NCI-H1930 (cell line): ENCODE measurements around the gene ATCAY.

Experiments used
- DNase-seq, 2 experiments: peaks; one replicate each; lab custom pipeline; 2025; lab: John Stamatoyannopoulos, UW

The ATCAY gene

DNA sequence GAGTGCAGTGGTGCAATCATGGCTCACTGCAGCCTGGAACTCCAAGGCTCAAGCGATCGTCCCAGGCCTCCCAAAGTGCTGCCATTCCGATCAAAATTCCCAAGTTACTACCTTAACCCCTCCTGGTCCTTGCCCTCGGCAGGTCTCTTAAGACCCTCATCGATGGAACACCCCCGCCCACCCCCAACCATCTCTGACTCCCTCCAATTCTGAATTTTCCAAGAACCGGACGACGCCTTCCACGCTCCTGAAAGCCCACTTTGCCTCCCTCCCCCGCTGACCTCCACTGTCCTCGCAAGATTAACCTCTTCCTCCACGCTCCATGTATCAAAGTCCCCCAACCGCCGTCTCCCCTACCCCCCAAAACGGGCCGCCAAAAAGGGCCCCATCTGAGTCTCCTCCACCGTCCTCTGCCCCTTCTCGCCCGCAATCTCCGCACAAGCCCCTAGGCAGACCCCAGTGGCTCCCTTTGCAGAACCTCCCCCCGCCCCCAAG, 89.9 kb downstream of the ATCAY start:
- DNase-seq: no peak

DNA sequence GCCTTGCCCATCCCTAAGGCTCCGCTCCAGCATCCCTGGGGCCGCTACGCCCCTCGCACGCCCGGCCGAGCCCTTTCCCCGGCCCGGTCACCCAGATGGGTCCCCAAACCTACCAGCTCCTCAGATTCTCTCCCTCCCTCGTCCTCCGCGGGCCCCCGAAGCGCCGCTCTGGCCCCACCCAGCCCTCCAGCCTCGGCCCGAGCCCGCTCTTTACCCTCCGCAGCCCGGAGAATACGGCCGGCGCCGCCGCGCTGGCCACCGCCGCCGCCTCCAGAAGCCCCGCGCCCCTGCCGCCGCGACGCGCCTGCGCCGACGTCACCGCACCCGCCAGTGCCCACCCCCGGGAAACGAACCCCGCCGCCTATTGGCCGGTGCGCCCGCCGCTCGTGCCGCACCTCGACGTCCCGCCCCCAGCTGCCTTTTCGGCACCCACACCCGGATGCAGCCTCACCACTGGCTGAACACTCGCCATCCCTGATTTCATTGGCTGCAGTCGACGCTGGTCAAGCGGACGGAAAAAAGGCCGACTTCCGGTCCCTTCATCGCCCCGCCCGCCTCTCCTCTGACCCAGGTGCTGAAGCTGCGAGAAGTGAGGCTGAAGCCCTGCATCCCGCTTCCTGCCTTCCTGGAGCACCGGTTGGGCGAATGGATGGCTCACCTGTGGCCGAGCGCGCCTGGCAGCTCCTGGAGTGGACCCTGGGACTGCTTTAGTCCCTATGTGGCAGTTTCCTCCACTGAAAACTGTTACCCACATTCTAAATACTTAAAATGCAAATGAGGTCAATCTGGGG, 90.5 kb downstream of the ATCAY start, which contains the start of gene DAPK3:
TSS of gene DAPK3 (minus strand) at position 292 of the 791 bp plus-strand sequence. CDS start 1,364 bp downstream, outside the sequence.
- DNase-seq: peak; percentile 90 to 93

DNA sequence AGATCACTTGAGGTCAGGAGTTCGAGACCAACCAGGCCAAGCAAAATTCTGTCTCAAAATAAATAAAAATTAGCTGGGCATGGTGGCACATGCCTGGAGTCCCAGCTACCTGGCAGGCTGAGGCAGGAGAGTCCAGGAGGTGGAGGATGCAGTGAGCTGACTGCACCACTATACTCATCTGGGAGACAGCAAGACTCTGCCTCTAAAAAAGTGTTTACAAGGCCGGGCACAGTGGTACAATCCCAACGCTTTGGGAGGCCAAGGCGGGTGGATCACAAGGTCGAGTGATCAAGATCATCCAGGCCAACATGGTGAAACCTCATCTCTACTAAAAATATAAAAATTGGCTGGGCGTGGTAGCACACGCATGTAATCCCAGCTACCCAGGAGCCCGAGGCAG, 94.7 kb downstream of the ATCAY start:
- no peak for DNase-seq

DNA sequence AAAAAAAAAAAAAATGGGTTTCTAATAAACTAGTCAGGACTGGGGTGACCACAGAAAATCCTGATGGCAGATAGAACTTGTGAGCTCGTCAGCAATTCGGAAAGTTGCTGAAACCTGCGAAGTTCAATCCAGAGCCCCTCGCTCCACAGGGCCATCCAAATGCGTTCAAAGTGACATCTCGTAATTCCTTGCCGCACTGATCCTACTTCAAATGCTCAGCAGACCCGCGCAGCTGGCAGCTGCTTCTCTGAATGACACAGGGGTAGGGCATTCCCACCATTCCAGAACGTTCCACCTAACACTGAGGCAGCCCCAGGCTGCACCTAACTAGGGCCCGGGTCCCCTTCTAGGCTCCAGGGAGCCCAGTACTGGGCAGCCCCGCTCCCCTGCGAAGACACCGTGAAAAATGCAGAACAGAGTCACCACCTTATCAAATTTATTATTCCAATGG, 95.2 kb downstream of the ATCAY start:
- DNase-seq: no peak

DNA sequence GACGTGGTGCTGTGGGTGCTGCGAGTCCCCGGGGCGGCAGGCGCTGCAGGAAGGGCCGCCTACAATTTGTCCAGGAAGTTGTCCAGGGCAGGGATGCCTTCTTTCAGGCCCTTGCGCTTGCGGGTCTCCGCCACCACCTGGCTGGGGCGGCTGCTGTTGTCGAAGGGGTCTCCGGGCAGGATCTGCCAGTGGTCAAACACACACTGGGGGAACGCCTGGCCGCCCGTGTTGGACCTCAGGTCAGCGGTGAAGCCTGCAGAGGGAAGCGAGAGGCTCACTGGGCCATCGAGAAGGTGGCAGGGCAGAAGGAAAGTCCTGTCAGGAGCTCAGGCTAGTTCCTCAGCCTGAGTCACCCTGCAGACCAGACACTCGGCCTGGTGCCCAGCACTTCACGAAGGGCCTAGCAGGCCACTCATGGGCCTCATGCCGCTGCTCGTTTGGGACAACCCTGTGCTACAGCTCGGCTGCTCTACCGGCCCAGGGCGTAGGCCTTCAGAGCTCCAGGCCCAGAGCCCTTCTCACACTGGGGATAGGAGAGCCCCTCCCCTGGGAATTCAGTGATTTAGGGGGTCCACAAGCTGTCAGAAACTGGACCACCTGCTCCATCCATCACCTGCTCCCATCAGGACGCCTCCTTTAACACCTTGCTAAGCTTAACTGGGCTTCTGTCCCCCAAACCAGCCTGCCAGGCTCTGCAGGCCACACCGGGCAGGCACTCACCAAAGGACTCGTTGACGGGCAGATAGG, 96.2 kb downstream of the ATCAY start:
- DNase-seq: no peak
